Stimulated activated memory B cell treated with anti-CD40 and anti-IgM and Interleukin-4, amounts not matched to agents 10 μg/mL and 1 μg/mL and 100 μg/mL, for 72 hours (primary cell): ENCODE data around the gene ALDH1B1.
A peak's percentile ranks its signal among the peaks of the same experiment; 100 is the strongest.

Experiments used
- ATAC-seq: fragments of 150-1000 bp; cut with Tn5 transposase; 2 replicates; pipeline ENCODE4 v1.10.0; 2021
- H3K27ac Mint-ChIP-seq: one replicate; pipeline ENCODE4 v1.8.0; 2022; ENCODE audit warnings: mild to moderate bottlenecking, mixed read lengths
- H3K27me3 Mint-ChIP-seq: one replicate; pipeline ENCODE4 v1.8.0; 2022; ENCODE audit warnings: mixed read lengths
- H3K36me3 Mint-ChIP-seq: one replicate; pipeline ENCODE4 v1.8.0; 2022; ENCODE audit warnings: mixed read lengths
- H3K4me1 Mint-ChIP-seq: one replicate; pipeline ENCODE4 v1.8.0; 2022; ENCODE audit warnings: mixed read lengths
- H3K4me3 Mint-ChIP-seq: one replicate; pipeline ENCODE4 v1.8.0; 2022; ENCODE audit warnings: mild to moderate bottlenecking, moderate library complexity, mixed read lengths
- H3K9me3 Mint-ChIP-seq: one replicate; pipeline ENCODE4 v1.8.0; 2022; ENCODE audit warnings: mixed read lengths

ALDH1B1 gene

GRCh38 chr9:38431116-38431515 lies 38.6 kb downstream of the ALDH1B1 start:
- Mint-ChIP-seq H3K36me3 (no peaks in the 10 kb centered on the region), H3K27ac (no peak overlapping the region)

GRCh38 chr9:38432922-38433510 lies 40.5 kb downstream of the ALDH1B1 start:
- H3K27ac Mint-ChIP-seq, result no peak overlapping the region
- no peak overlapping the region for H3K4me3 Mint-ChIP-seq
- no peak for ATAC-seq
- no peaks in the 10 kb centered on the region for H3K36me3 Mint-ChIP-seq
- peaks cover 33% of the 10 kb centered on the region for H3K27me3 Mint-ChIP-seq
- H3K9me3 Mint-ChIP-seq, result no peaks in the 10 kb centered on the region
- no peaks in the 10 kb centered on the region for H3K4me1 Mint-ChIP-seq

More at GRCh38 chr9:38431116-38431515, 38.6 kb downstream of the ALDH1B1 start:
- no peak for ATAC-seq
- Mint-ChIP-seq H3K4me3 (no peak overlapping the region), H3K4me1 (no peaks in the 10 kb centered on the region), H3K27me3 (peaks cover 39% of the 10 kb centered on the region), H3K9me3 (no peaks in the 10 kb centered on the region)

- no peaks in the 10 kb centered on the region for H3K36me3 Mint-ChIP-seq
- ATAC-seq, result no peak
- H3K27me3 Mint-ChIP-seq, result peaks cover 42% of the 10 kb centered on the region
- no peaks in the 10 kb centered on the region for H3K9me3 Mint-ChIP-seq
- no peak overlapping the region for H3K27ac Mint-ChIP-seq
- H3K4me3 Mint-ChIP-seq, result no peak overlapping the region
- H3K4me1 Mint-ChIP-seq, result no peaks in the 10 kb centered on the region
These were observed 41.9 kb downstream of the ALDH1B1 start for GRCh38 chr9:38434365-38434764.

GRCh38 chr9:38434853-38435252 lies 42.4 kb downstream of the ALDH1B1 start:
- peaks cover 45% of the 10 kb centered on the region for H3K27me3 Mint-ChIP-seq
- no peak for ATAC-seq
- no peaks in the 10 kb centered on the region for H3K4me1 Mint-ChIP-seq
- H3K9me3 Mint-ChIP-seq, result no peaks in the 10 kb centered on the region
- H3K36me3 Mint-ChIP-seq, result no peaks in the 10 kb centered on the region
- H3K4me3 Mint-ChIP-seq, result no peak overlapping the region
- no peak overlapping the region for H3K27ac Mint-ChIP-seq

GRCh38 chr9:38435521-38435920 lies 43.0 kb downstream of the ALDH1B1 start:
- Mint-ChIP-seq H3K36me3 (no peaks in the 10 kb centered on the region), H3K4me1 (no peaks in the 10 kb centered on the region), H3K9me3 (no peaks in the 10 kb centered on the region)

GRCh38 chr9:38436708-38437107 lies 44.2 kb downstream of the ALDH1B1 start:
- H3K9me3 Mint-ChIP-seq, result no peaks in the 10 kb centered on the region
- peaks cover 62% of the 10 kb centered on the region for H3K27me3 Mint-ChIP-seq
- no peaks in the 10 kb centered on the region for H3K4me1 Mint-ChIP-seq
- no peak overlapping the region for H3K4me3 Mint-ChIP-seq
- no peaks in the 10 kb centered on the region for H3K36me3 Mint-ChIP-seq
- no peak for ATAC-seq
- H3K27ac Mint-ChIP-seq, result no peak overlapping the region

More at GRCh38 chr9:38435521-38435920, 43.0 kb downstream of the ALDH1B1 start:
- Mint-ChIP-seq H3K27ac (no peak overlapping the region), H3K27me3 (peaks cover 52% of the 10 kb centered on the region), H3K4me3 (no peak overlapping the region)
- no peak for ATAC-seq

- Mint-ChIP-seq H3K27me3 (peaks cover 63% of the 10 kb centered on the region), H3K9me3 (no peaks in the 10 kb centered on the region), H3K36me3 (no peaks in the 10 kb centered on the region), H3K4me3 (no peak overlapping the region), H3K4me1 (no peaks in the 10 kb centered on the region), H3K27ac (no peak overlapping the region)
- no peak for ATAC-seq
These were observed 44.8 kb downstream of the ALDH1B1 start for GRCh38 chr9:38437193-38437823.

- Mint-ChIP-seq H3K4me1 (no peaks in the 10 kb centered on the region), H3K9me3 (no peaks in the 10 kb centered on the region), H3K27ac (no peak overlapping the region), H3K27me3 (peaks cover 56% of the 10 kb centered on the region), H3K36me3 (no peaks in the 10 kb centered on the region), H3K4me3 (no peak overlapping the region)
- no peak for ATAC-seq
These were observed 46.9 kb downstream of the ALDH1B1 start for GRCh38 chr9:38439291-38439915.

GRCh38 chr9:38439916-38440301 lies 47.4 kb downstream of the ALDH1B1 start:
- no peak for ATAC-seq
- H3K27me3 Mint-ChIP-seq, result peaks cover 56% of the 10 kb centered on the region
- no peak overlapping the region for H3K27ac Mint-ChIP-seq
- H3K36me3 Mint-ChIP-seq, result no peaks in the 10 kb centered on the region
- no peak overlapping the region for H3K4me3 Mint-ChIP-seq
- peaks cover under 1% of the 10 kb centered on the region for H3K4me1 Mint-ChIP-seq
- H3K9me3 Mint-ChIP-seq, result no peaks in the 10 kb centered on the region

GRCh38 chr9:38440516-38440915 lies 48.0 kb downstream of the ALDH1B1 start:
- Mint-ChIP-seq H3K4me3 (no peak overlapping the region), H3K27me3 (peaks cover 59% of the 10 kb centered on the region), H3K4me1 (peaks cover 6% of the 10 kb centered on the region), H3K9me3 (no peaks in the 10 kb centered on the region), H3K36me3 (no peaks in the 10 kb centered on the region), H3K27ac (no peak overlapping the region)
- no peak for ATAC-seq

GRCh38 chr9:38441347-38442085 lies 49.0 kb downstream of the ALDH1B1 start:
- H3K9me3 Mint-ChIP-seq, result peaks cover 4% of the 10 kb centered on the region
- no peaks in the 10 kb centered on the region for H3K36me3 Mint-ChIP-seq
- ATAC-seq, result no peak
- peaks cover 69% of the 10 kb centered on the region for H3K27me3 Mint-ChIP-seq
- H3K4me3 Mint-ChIP-seq, result no peak overlapping the region
- H3K4me1 Mint-ChIP-seq, result peaks cover 9% of the 10 kb centered on the region
- no peak overlapping the region for H3K27ac Mint-ChIP-seq

- peaks cover 71% of the 10 kb centered on the region for H3K27me3 Mint-ChIP-seq
- no peak overlapping the region for H3K27ac Mint-ChIP-seq
- H3K9me3 Mint-ChIP-seq, result peaks cover 4% of the 10 kb centered on the region
- H3K36me3 Mint-ChIP-seq, result no peaks in the 10 kb centered on the region
- ATAC-seq, result peak; percentile 40
- H3K4me3 Mint-ChIP-seq, result no peak overlapping the region
- H3K4me1 Mint-ChIP-seq, result peaks cover 9% of the 10 kb centered on the region
These were observed 50.1 kb downstream of the ALDH1B1 start for GRCh38 chr9:38442473-38443096.

GRCh38 chr9:38443181-38443580 lies 50.7 kb downstream of the ALDH1B1 start:
- Mint-ChIP-seq H3K27ac (no peak overlapping the region), H3K27me3 (peaks cover 71% of the 10 kb centered on the region)
- ATAC-seq, result no peak

GRCh38 chr9:38443597-38443996 lies 51.1 kb downstream of the ALDH1B1 start:
- Mint-ChIP-seq H3K27ac (no peak overlapping the region), H3K36me3 (no peaks in the 10 kb centered on the region), H3K4me3 (no peak overlapping the region), H3K9me3 (peaks cover 4% of the 10 kb centered on the region), H3K4me1 (peaks cover 9% of the 10 kb centered on the region), H3K27me3 (peaks cover 71% of the 10 kb centered on the region)
- ATAC-seq, result no peak

More at GRCh38 chr9:38443181-38443580, 50.7 kb downstream of the ALDH1B1 start:
- peaks cover 9% of the 10 kb centered on the region for H3K4me1 Mint-ChIP-seq
- no peak overlapping the region for H3K4me3 Mint-ChIP-seq
- H3K36me3 Mint-ChIP-seq, result no peaks in the 10 kb centered on the region
- H3K9me3 Mint-ChIP-seq, result peaks cover 4% of the 10 kb centered on the region
